Measurements from ENCODE around the gene GATA5. TPM values are rescaled to one million over a fixed set of nuclear protein-coding genes. Genes with fewer than 3 reads are reported as not detected.

The GATA5 gene
- total RNA-seq, 1 experiment from 2014 or later = 0.25 TPM

DNA sequence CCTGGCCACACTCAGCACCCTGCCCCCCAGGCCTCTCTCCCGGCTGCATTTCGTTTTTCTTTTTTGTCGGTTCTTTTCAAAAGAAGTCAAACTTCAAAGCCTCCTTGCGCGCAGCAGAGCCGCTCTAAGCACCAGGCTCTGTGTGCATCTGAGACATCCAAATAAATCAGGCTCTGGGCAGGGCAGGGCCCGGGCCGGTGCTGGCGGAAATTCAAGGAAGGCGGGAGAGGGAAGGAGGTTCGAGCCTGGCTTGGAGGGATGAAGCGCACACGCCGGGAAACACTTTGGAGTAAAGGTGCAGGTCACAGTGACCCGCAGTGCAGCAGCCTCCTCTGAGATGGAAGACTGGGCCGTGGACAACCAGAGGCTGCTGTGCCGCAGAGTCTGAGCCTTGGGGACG, 5.8 kb downstream of the GATA5 start:
- no TSS peak for BruUV-seq (replicated peaks)
- no peak overlapping the region for H3K27ac Mint-ChIP-seq (ENCODE audit: unreplicated experiment)
- H3K4me1 Mint-ChIP-seq (ENCODE audit: low read depth, unreplicated experiment) = peaks cover 15% of the 10 kb centered on the region
- H3K36me3 Mint-ChIP-seq (ENCODE audit: insufficient read depth, unreplicated experiment) = no peaks in the 10 kb centered on the region
- POLR2A ChIA-PET = no interaction called here
- H3K4me1 ChIP-seq = peaks cover 16% of the 10 kb centered on the region
- no peak for DNase-seq
- no peaks in the 10 kb centered on the region for H3K27me3 ChIP-seq (replicated peaks; ENCODE audit: control insufficient read depth, insufficient read depth, low read length)
- H3K4me3 Mint-ChIP-seq (ENCODE audit: unreplicated experiment) = no peak overlapping the region
- TF ChIP-seq, protein P1, sequence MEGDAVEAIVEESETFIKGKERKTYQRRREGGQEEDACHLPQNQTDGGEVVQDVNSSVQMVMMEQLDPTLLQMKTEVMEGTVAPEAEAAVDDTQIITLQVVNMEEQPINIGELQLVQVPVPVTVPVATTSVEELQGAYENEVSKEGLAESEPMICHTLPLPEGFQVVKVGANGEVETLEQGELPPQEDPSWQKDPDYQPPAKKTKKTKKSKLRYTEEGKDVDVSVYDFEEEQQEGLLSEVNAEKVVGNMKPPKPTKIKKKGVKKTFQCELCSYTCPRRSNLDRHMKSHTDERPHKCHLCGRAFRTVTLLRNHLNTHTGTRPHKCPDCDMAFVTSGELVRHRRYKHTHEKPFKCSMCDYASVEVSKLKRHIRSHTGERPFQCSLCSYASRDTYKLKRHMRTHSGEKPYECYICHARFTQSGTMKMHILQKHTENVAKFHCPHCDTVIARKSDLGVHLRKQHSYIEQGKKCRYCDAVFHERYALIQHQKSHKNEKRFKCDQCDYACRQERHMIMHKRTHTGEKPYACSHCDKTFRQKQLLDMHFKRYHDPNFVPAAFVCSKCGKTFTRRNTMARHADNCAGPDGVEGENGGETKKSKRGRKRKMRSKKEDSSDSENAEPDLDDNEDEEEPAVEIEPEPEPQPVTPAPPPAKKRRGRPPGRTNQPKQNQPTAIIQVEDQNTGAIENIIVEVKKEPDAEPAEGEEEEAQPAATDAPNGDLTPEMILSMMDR (IDR thresholded peaks at IDR 0.05; ENCODE audit: insufficient read depth in 1 of 2, low read depth in 1 of 2, low read length in 1 of 2, severe bottlenecking in 1 of 2, unreplicated experiment in 1 of 2) = no peak
- H3K9me3 ChIP-seq = no peaks in the 10 kb centered on the region
- H3K36me3 ChIP-seq (ENCODE audit: control insufficient read depth, insufficient read depth, low read length) = no peaks in the 10 kb centered on the region
- H3K9me3 Mint-ChIP-seq (ENCODE audit: unreplicated experiment) = no peaks in the 10 kb centered on the region
- H3K27me3 Mint-ChIP-seq (ENCODE audit: insufficient read depth, unreplicated experiment) = no peaks in the 10 kb centered on the region
- CTCF ChIA-PET = interaction anchor here (1.4 kb wide), 1 partner anchor 147 kb away, joined by 3 read pairs; no protein-coding TSS in a partner anchor
- no peak overlapping the region for H3K4me3 ChIP-seq (ENCODE audit: low read depth, low read length)
- intact Hi-C loops (cut with micrococcal nuclease; ENCODE audit: unreplicated experiment) = no loop called here

GRCh38 chr20:62469352-62469751, 6.4 kb downstream of the GATA5 start:
- BruUV-seq (replicated peaks) = no TSS peak
- no peaks in the 10 kb centered on the region for H3K27me3 Mint-ChIP-seq (ENCODE audit: insufficient read depth, unreplicated experiment)
- TF ChIP-seq, protein P1 (IDR thresholded peaks at IDR 0.05; ENCODE audit: insufficient read depth in 1 of 2, low read depth in 1 of 2, low read length in 1 of 2, severe bottlenecking in 1 of 2, unreplicated experiment in 1 of 2) = no peak
- no peak overlapping the region for H3K27ac Mint-ChIP-seq (ENCODE audit: unreplicated experiment)
- ChIA-PET CTCF (no interaction called here), POLR2A (no interaction called here)
- peaks cover 16% of the 10 kb centered on the region for H3K4me1 ChIP-seq
- intact Hi-C loops (cut with micrococcal nuclease; ENCODE audit: unreplicated experiment) = no loop called here
- H3K4me1 Mint-ChIP-seq (ENCODE audit: low read depth, unreplicated experiment) = peaks cover 15% of the 10 kb centered on the region
- DNase-seq = no peak
- no peaks in the 10 kb centered on the region for H3K36me3 ChIP-seq (ENCODE audit: control insufficient read depth, insufficient read depth, low read length)
- H3K36me3 Mint-ChIP-seq (ENCODE audit: insufficient read depth, unreplicated experiment) = no peaks in the 10 kb centered on the region
- no peaks in the 10 kb centered on the region for H3K9me3 Mint-ChIP-seq (ENCODE audit: unreplicated experiment)
- H3K4me3 ChIP-seq (ENCODE audit: low read depth, low read length) = no peak overlapping the region
- H3K27me3 ChIP-seq (replicated peaks; ENCODE audit: control insufficient read depth, insufficient read depth, low read length) = no peaks in the 10 kb centered on the region
- no peaks in the 10 kb centered on the region for H3K9me3 ChIP-seq
- H3K4me3 Mint-ChIP-seq (ENCODE audit: unreplicated experiment) = no peak overlapping the region

GRCh38 chr20:62466806-62467537, 8.8 kb downstream of the GATA5 start:
- Mint-ChIP-seq H3K36me3 (ENCODE audit: insufficient read depth, unreplicated experiment) (no peaks in the 10 kb centered on the region), H3K27me3 (ENCODE audit: insufficient read depth, unreplicated experiment) (no peaks in the 10 kb centered on the region), H3K27ac (ENCODE audit: unreplicated experiment) (no peak overlapping the region), H3K4me1 (ENCODE audit: low read depth, unreplicated experiment) (peaks cover 4% of the 10 kb centered on the region), H3K9me3 (ENCODE audit: unreplicated experiment) (no peaks in the 10 kb centered on the region), H3K4me3 (ENCODE audit: unreplicated experiment) (no peak overlapping the region)
- TF ChIP-seq, protein P1 (IDR thresholded peaks at IDR 0.05; ENCODE audit: insufficient read depth in 1 of 2, low read depth in 1 of 2, low read length in 1 of 2, severe bottlenecking in 1 of 2, unreplicated experiment in 1 of 2) = no peak
- POLR2A ChIA-PET = no interaction called here
- no peaks in the 10 kb centered on the region for H3K36me3 ChIP-seq (ENCODE audit: control insufficient read depth, insufficient read depth, low read length)
- CTCF ChIA-PET = interaction anchor here (0.9 to 1.6 kb wide), 2 partner anchors 11 to 37 kb away, joined by 5 to 8 read pairs; no protein-coding TSS in a partner anchor
- no peak overlapping the region for H3K4me3 ChIP-seq (ENCODE audit: low read depth, low read length)
- H3K9me3 ChIP-seq = no peaks in the 10 kb centered on the region
- no TSS peak for BruUV-seq (replicated peaks)
- no peaks in the 10 kb centered on the region for H3K27me3 ChIP-seq (replicated peaks; ENCODE audit: control insufficient read depth, insufficient read depth, low read length)
- intact Hi-C loops (cut with micrococcal nuclease; ENCODE audit: unreplicated experiment) = no loop called here
- DNase-seq = no peak
- H3K4me1 ChIP-seq = peaks cover 1% of the 10 kb centered on the region

Data from Caco-2 (cell line).